ENCODE results near the gene NR6A1.

Gene NR6A1

GRCh38 chr9:124665391-124666058 is 105.6 kb downstream of the NR6A1 start:
- DNase-seq (ENCODE audit: low read depth): no peak
- no peak overlapping the region for H3K4me3 ChIP-seq (ENCODE audit: low read depth, low read length)
- TF ChIP-seq CTCF (IDR thresholded peaks at IDR 0.05; ENCODE audit: control insufficient read depth, extremely low read depth, insufficient read depth): no peak

DNA sequence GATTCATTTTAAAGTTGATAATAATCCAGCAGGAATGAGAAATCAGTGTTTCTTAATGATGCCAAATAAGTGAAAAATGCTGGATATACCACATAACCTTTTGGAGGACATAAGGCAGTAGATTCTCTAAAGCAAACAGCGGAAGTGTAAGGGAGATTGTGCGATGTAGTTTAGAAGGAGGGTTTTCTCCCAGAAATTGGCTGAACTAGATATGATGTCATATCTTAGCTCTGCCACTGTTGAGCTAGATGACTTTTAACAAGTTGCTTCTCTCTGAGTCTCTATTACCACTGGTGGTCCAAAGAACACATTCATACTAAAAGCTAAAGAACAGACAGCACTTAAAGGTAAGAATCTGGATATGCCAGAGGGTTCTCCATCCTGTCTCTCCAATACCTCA is 107.0 kb downstream of the NR6A1 start:
- no peak for TF ChIP-seq CTCF (IDR thresholded peaks at IDR 0.05; ENCODE audit: control insufficient read depth, extremely low read depth, insufficient read depth)
- H3K4me3 ChIP-seq (ENCODE audit: low read depth, low read length): no peak overlapping the region
- no peak for DNase-seq (ENCODE audit: low read depth)

DNA sequence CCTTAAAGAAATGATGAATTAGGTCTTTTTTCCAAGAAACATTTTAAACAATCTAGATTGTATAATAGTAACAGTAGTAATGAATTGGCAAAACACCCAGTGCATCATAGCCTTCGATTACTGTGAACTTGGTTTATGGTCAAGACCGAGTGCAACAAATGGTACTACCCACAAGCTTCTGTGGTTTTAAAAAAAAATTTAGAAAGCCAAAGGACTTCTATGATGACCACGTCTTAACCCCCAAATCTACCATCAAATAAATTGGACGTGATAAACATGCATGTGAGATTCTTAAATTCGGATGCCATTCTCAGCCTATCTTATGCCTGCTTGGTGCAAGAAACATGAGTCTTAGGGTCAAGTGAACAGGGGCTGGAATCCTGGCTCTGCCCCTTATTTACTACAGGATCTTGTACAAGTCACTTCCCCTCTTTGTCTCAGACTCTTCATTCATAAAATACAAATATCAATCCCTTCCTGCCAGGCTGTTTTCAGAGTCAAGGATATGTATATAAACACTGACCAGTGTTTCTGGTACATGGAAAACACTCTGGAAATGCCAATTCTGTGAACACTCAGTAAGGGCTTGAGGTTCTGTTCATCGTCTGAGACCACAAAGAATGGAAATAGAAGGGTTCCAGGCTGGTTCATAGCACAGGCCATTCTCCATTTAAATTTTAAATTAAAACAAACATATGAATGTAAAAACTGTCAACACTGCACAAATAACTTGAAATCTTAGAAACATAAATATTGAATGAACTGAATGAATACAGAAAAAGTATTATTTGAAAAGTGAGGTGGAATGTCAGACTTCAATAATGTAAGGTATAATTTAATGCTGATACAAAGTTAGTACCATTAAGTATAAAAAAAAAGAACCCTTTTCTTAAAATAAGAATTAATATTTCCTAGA is 107.8 kb downstream of the NR6A1 start:
- H3K4me3 ChIP-seq (ENCODE audit: low read depth, low read length): no peak overlapping the region
- DNase-seq (ENCODE audit: low read depth): no peak
- TF ChIP-seq CTCF (IDR thresholded peaks at IDR 0.05; ENCODE audit: control insufficient read depth, extremely low read depth, insufficient read depth): no peak

GRCh38 chr9:124662561-124662960 is 108.5 kb downstream of the NR6A1 start:
- DNase-seq (ENCODE audit: low read depth): no peak
- no peak overlapping the region for H3K4me3 ChIP-seq (ENCODE audit: low read depth, low read length)
- TF ChIP-seq CTCF (IDR thresholded peaks at IDR 0.05; ENCODE audit: control insufficient read depth, extremely low read depth, insufficient read depth): no peak

- no peak overlapping the region for H3K4me3 ChIP-seq (ENCODE audit: low read depth, low read length)
- TF ChIP-seq CTCF (IDR thresholded peaks at IDR 0.05; ENCODE audit: control insufficient read depth, extremely low read depth, insufficient read depth): no peak
- no peak for DNase-seq (ENCODE audit: low read depth)
These were observed 109.8 kb downstream of the NR6A1 start for GRCh38 chr9:124661271-124661670.

DNA sequence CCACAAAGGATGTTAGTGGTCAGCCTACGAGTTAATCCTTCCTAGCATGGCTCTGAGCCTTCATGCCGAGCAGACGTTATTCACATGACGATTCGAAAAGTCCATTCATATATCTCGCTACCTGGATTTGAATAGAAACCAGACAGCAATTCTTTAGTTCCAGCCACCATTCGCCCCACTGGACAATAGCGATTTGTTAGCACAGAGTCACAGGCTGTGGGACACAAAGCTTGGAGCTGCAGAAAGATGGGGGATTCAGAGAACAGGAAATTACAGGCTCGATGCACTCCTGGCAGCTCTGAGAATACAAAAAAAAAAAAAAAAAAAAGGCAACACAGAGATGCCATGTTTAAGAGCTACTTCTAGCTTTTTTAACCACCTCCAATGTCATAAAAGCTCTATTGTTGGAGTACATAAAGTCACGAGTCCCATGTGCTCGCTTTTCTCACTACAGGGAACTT is 110.7 kb downstream of the NR6A1 start:
- TF ChIP-seq CTCF (IDR thresholded peaks at IDR 0.05; ENCODE audit: control insufficient read depth, extremely low read depth, insufficient read depth): no peak
- no peak for DNase-seq (ENCODE audit: low read depth)
- peak overlapping the region; percentile 59; the same call in 1 of the 2 replicates for H3K4me3 ChIP-seq (ENCODE audit: low read depth, low read length)

All from LNCaP clone FGC (cell line).